ENCODE results near the gene ZNF526.

GRCh38 chr19:42224940-42225717 lies 5.0 kb downstream of the ZNF526 start:
- TF ChIP-seq TAF1 (IDR thresholded peaks at IDR 0.05; ENCODE audit: borderline replicate concordance, insufficient read depth, low read length), result no peak
- no peak for TF ChIP-seq REST (IDR thresholded peaks at IDR 0.05; ENCODE audit: insufficient read depth in 1 of 2, low read depth in 2 of 2, low read length in 2 of 2)
- TF ChIP-seq POLR2AphosphoS5 (IDR thresholded peaks at IDR 0.05; ENCODE audit: low read depth, low read length), result no peak
- no peak for TF ChIP-seq SIN3A (IDR thresholded peaks at IDR 0.05; ENCODE audit: borderline replicate concordance, insufficient read depth, low read length)

Data from PFSK-1 (cell line).